HTERT RPE-1 (cell line): Measurements from ENCODE around the gene TMEFF2.

Experiments used
- in situ Hi-C: fragments of 300-500 bp; cut with MboI; formaldehyde crosslinking; loops from 4 replicates; pipeline ENCODE4 v1.14.3; 2020; ENCODE audit warnings: low sequenced_read_pairs

TMEFF2 gene

DNA sequence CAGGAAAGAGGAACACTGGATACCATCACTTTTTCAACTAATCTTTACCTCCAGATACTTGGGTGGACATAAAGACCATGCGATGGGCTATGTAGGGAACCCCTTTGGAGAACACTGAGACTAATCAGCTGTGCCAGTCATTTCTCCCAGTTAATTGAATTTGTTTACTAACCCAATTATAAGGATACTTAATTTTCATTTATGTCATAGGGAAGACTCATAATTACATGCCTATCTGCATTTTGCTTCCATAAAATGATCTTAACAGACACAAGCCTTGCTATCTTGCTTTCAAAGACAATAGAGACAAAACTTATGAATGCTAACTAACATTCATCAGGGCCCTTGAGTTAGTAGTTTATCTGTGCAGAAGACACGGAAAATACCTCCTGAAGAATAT, 279.0 kb downstream of the TMEFF2 start:
- in situ Hi-C loops = no loop called here

DNA sequence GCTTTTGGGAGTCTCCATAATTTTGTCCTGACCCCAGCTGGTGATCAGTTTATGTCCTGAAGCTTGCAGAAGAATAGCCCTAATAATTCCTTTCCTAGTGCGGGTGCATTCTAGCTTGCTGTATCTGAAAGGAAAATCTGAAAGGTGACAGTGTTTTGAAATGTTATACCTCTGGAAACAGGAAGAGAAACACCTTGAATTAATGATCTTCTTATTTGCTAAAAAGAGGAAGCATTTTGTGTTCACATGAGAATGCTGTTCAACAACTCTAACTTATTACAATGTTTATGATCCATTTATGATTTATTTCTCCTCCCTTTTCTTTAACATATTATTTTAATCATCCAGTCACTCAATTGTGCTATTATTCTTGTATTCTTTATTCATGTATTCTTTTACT, 280.9 kb downstream of the TMEFF2 start:
- in situ Hi-C loops = no loop called here

DNA sequence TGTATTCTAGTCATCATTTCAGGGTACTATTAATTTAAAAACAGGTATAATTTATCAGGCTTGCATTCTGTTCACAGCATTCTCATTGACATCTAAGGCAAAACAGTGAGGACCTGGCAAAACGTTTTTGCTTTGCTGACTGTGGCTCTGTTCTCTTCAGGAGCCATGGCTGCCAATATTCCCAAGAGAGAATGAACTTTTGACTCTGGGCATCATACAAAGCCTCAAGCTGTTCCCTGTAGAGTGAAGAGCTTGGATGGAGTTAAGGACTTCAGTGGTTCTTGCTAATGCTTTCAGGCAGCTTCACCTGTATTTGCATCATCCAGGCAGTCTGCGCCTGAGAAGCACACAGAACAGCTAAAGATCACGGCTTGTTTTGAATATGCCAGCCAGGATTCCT, 282.0 kb downstream of the TMEFF2 start:
- in situ Hi-C loops = no loop called here

DNA sequence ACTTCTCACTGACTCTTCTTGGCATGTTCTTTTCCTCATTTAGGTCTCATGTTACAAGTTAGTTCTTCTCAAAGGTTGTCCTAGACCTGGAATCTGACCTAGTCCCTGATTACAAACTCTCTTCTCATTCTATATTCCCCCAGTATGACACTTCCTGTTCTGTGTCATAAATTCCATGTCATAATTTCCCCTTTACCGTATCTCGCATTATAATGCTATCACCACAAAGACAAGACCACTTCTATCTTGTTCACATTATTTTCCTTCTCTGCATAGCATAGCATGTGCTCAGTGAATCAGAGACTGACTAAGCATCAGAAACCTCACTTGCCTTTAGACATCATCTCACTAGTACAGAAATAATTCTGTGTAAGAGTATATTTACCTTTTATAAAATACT, 284.2 kb downstream of the TMEFF2 start:
- in situ Hi-C loops = no loop called here

- in situ Hi-C loops = no loop called here
Observed at GRCh38 chr2:191908874-191909273, 285.9 kb downstream of the TMEFF2 start.

DNA sequence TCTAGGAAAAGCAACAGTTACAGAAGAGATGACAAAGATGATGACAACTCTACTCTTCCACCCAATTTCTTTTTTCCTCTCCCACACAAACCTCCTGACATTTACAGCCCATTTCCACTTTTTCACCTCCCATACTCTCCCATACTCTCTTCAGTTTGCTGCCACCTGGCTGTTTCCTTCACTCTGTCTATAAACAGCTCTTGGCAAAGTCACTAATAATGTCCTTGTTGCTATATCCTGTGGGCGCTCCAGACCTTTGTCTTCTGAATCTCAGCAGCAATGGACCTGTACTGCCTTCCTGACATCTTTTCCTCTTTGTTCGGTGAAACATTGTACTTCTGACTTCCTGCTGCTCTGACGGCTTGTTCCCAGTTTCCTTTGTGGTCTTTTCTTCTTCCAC, 287.2 kb downstream of the TMEFF2 start:
- in situ Hi-C loops = no loop called here

- in situ Hi-C loops = no loop called here
Observed at GRCh38 chr2:191907091-191907490, 287.6 kb downstream of the TMEFF2 start.

GRCh38 chr2:191905336-191905735, 289.4 kb downstream of the TMEFF2 start:
- in situ Hi-C loops = no loop called here

DNA sequence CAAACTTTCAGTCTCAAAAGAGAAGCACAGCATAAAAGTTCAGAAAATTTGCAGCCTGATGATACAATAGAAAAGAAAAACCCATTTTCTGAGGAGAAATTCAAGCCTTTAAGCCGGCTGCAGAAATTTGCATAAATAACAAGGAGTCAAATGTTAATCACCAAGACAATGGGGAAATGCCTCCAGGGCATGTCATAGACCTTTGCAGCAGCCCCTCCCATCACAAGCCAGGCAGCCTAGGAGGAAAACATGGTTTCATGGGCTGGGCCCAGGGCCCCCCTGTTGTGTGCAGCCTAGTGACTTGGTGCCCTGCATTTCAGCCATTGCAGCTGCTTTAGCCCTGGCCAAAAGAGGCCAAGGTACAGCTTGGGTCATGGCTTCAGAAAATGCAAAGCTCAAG, 293.7 kb downstream of the TMEFF2 start:
- in situ Hi-C loops = no loop called here

GRCh38 chr2:191899410-191899809, 295.3 kb downstream of the TMEFF2 start:
- in situ Hi-C loops = no loop called here
